Right ventricle myocardium superior (tissue), 1 donor: Measurements from ENCODE around the gene TOM1L2. TPM values are rescaled to one million over a fixed set of nuclear protein-coding genes. Genes with fewer than 3 reads are reported as not detected.

Experiments
- ATAC-seq: fragments of 200-7000 bp; cut with Tn5 transposase; one replicate; pipeline ENCODE4 v1.9.1; 2020; ENCODE audit warnings: mild to moderate bottlenecking; ENCODE audit not compliant: poor library complexity
- DNase-seq: peaks from one replicate; pipeline ENCODE4 v3.0.0-alpha.2; 2020
- intact Hi-C: fragments of 100-400 bp; cut with DNase I; formaldehyde crosslinking; loops from one replicate; pipeline ENCODE4 v1.11.2; 2022
- long read RNA-seq: library from polyadenylated mRNA; unstranded; transcript quantifications from one replicate; pipeline ENCODE4 v2.0.0, GENCODE V29; 2021
- total RNA-seq: library from RNA; stranded (reverse); fragmentation: NEBNext Ultra II Directional; extraction: Animal tissue kit (Norgen Biotek cat#: 25700); gene quantifications from one replicate; pipeline ENCODE4 v1.2.1, GENCODE V29; 2021
- donor health status: DM: no; HTN: yes; CAD: no; lungs with severe emphysema.

Gene TOM1L2
- 253 TPM for total RNA-seq
- long read RNA-seq, partial matches to known transcripts: 54 of 398 reads
- long read RNA-seq, other reads (novel, unspliced or antisense): 338 of 398 reads

DNA sequence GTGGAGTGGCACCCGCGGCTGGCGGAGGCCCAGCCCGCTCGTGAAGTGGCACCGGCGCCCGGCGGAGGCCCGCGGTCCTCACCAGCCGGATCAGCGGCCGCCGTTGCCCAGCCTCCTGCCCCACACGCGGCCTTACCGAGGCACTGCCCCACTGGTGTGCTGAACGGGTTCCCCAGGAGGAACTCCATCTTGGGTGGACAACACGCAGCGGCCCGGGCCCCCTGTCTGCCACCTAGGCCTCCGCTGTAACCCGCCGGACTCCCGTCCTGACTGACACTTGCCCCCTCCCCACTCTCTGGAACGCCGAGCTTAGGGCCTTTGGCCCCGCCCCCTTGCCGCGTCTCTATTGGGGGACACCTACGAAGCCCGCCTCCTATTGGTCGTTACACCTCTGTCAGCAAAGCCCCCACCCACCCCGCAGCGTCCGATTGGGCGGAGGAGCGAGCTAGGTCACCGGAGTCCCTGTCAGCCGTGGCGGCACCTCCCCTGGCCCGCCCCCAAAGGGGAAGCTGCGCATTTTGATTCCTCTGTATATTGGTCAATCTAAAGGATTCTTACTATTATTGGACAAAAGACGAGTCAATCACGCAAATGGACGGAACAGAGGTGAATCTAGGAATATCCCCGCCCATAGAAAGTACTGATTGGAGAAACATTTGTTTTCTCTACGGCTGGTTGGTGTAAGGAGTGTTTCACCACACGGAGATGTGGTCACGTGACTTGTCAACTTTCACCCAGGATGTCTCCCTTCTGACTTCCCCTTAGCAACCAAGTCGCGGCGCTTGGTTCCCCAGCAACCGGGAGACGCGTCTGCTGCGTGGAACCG is at the start of gene TOM1L2, which contains the start of gene DRC3:
Gene TOM1L2, minus strand, starts transcription at position 275 of the 826 bp plus-strand sequence. Its CDS starts 87 bp downstream, at position 188.
Gene DRC3, plus strand, starts transcription at position 737 of the 826 bp plus-strand sequence. CDS start 4,737 bp downstream, outside the sequence.
- ATAC-seq (peak; percentile 96), DNase-seq (peak; percentile 100)
- intact Hi-C loops: loop anchor here (5.0 to 10.0 kb wide), 2 partner anchors 50 to 62 kb away; partner anchors contain the start of genes ATPAF2 and GID4

- intact Hi-C loops: loop anchor here (10.0 kb wide), 1 partner anchor 97 kb away; no protein-coding TSS in a partner anchor
- no peak for DNase-seq
- no peak for ATAC-seq
Observed at GRCh38 chr17:18021372-18021771, 49.2 kb upstream of the TOM1L2 start.

DNA sequence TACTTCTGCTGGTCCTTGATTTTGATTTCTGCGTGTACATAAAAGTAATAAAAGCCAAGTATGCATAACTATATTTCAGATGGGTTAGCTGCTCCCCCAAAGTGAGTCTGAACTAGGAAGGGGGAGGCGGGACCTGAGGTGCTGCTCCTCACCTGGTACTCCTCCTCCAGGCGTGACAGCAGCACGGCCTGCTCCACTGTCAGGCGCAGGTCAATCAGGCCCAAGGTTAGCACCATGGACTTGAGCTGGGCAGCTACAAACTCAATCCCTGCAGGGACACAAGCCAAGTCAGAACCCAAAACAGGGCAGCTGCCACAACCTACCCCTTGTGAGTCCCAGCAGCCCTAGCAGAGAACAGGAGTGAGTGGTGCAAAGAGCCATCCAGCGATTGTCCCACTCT is 48.8 kb upstream of the TOM1L2 start:
- intact Hi-C loops: loop anchor here (10.0 kb wide), 1 partner anchor 96 kb away; no protein-coding TSS in a partner anchor
- no peak for ATAC-seq
- DNase-seq: no peak

DNA sequence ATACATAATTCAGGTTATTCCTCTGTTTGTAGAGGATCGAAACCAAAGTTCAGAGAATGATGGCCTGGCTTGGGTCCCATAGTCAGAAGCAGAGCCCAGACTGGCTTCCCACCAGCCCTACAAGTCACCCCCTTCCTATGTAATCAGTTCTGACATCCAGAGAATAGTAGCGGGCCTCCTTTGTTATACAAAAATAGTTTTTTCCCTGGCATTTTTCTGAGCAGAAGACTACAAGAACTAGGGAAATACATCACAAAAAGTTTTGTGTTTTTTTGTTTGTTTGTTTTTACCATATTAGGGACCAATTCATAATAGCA is 47.6 kb upstream of the TOM1L2 start:
- no peak for ATAC-seq
- DNase-seq: no peak
- intact Hi-C loops: loop anchor here (10.0 kb wide), 1 partner anchor 95 kb away; no protein-coding TSS in a partner anchor

GRCh38 chr17:18018411-18018921 is 46.3 kb upstream of the TOM1L2 start:
- ATAC-seq: peak; percentile 4
- intact Hi-C loops: no loop called here
- DNase-seq: no peak

DNA sequence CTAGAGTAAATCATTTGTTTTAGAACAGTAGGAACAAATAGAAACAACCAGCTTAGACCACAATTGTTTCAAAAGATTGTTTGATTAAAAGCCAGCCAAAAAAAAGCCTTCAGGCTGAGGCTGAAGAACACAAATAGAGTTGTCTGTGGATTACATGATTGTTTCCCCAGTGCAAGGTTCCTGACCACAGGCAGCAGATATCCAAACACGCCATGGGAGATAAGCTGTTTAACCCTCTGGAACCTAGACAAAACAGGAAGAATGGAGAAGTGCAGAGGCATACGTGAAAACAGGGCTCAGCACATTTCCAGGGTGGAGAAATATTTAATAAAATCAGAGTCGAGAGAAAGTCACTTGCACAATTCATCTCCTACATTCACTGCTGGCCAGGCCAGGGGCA is 45.8 kb upstream of the TOM1L2 start:
- intact Hi-C loops: no loop called here
- peak; percentile 38 for ATAC-seq

GRCh38 chr17:18016426-18016825 is 44.2 kb upstream of the TOM1L2 start:
- intact Hi-C loops: no loop called here
- DNase-seq (no peak), ATAC-seq (no peak)

More for the DNA sequence above, 45.8 kb upstream of the TOM1L2 start:
- no peak for DNase-seq

- ATAC-seq: no peak
- no peak for DNase-seq
- intact Hi-C loops: no loop called here
Observed at GRCh38 chr17:18015593-18015992, 43.4 kb upstream of the TOM1L2 start.

DNA sequence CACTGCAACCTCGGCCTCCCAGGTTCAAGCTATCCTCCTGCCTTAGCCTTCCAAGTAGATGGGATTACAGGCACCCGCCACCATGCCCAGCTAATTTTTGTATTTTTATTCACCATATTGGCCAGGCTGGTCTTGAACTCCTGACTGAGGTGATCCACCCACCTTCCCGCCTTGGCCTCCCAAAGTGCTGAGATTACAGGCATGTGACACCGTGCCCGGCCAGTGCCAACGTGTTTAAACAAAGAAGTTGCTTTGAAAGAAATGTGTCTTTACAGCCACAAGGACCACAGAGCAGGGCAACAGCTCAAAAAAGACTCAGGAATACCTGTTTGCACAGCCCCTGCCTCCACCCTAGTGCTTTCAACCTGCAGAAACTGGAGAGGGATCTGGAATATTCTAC is 41.8 kb upstream of the TOM1L2 start:
- intact Hi-C loops: no loop called here
- DNase-seq (no peak), ATAC-seq (no peak)

DNA sequence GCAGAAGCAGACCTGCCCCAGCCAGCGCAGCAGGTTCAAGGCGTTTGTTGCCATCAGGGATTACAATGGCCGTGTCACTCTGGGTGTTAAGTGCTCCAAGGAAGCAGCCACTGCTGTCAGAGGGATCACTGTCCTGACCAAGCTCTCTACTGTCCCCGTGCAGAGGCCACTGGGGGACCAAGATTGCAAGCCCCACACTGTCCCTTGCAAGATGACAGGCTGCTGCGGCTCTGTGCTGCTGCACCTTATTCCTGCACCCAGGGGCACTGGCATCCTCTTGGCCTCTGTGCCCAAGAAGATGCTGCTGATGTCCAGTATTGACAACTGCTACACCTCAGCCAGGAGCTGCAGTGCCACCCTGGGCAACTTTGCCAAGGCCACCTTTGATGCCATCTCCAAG is 39.1 kb upstream of the TOM1L2 start:
- intact Hi-C loops: no loop called here
- no peak for ATAC-seq
- no peak for DNase-seq

DNA sequence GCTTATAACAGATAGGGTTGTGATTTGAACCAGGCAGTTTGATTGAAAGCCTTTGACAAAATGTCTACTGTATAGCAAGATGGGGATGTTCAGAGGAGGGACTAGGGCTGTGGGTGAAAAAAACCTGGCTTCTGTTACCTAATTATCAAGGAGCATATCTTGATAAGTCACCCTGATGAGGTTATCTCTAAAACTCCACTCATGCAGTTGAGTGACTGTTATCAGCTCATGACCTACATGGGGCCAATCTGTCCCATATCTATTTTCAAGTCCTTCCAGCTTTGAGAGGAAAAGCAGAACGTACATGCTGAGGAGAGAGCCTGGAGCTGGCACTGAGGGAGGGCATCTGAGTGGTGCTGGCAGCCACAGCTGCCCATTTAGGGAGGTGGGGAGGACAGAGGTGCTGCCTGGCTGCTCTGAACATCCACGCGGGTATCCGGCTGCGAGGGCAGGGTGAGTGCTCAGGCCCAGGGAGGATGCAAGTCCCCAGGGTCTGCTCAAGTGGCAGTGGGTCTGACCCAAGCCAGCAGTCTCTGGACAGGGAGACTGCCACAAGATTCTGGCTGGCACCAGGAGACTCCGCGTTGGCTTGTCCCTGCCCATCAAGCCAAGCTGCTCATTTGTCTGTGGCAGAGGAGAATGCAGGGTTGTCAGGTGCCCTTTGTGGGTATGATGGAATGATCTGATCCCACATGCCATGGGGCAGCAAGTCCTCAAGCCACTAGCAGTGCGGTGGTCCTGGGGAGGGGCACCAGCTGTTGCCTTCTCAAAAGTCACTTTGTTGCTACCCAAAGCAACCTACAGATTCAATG is 37.6 kb upstream of the TOM1L2 start:
- ATAC-seq (peak; percentile 88), DNase-seq (peak; percentile 62)
- intact Hi-C loops: no loop called here

GRCh38 chr17:18008496-18009268 is 36.5 kb upstream of the TOM1L2 start:
- ATAC-seq (no peak), DNase-seq (no peak)
- intact Hi-C loops: no loop called here

- ATAC-seq: no peak
- no peak for DNase-seq
- intact Hi-C loops: no loop called here
Observed at GRCh38 chr17:18006495-18007239, 34.5 kb upstream of the TOM1L2 start.

DNA sequence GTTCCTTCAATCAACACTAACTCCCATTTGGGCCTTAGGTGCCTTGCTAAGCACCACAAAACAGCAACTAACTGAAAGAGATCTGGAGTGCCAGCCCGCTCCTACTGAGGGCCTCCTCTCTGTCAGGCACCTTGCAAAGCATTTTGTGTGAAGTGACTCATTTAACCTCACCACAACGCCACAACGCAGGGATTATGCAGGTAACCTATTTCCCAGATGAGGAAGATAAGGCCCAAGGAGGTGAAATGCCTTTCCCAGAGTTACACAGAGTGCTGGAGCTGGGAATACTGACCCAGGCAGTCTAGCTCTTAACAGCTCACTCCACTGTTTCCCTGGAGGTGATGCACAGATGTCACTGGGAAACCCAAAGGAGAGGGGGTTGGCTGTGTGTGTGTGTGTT is 33.3 kb upstream of the TOM1L2 start:
- DNase-seq (no peak), ATAC-seq (no peak)
- intact Hi-C loops: no loop called here

- intact Hi-C loops: no loop called here
- ATAC-seq (peak; percentile 74), DNase-seq (no peak)
Observed at GRCh38 chr17:18004884-18005305, 32.7 kb upstream of the TOM1L2 start.

GRCh38 chr17:18004345-18004744 is 32.1 kb upstream of the TOM1L2 start:
- intact Hi-C loops: no loop called here
- ATAC-seq (no peak), DNase-seq (no peak)

DNA sequence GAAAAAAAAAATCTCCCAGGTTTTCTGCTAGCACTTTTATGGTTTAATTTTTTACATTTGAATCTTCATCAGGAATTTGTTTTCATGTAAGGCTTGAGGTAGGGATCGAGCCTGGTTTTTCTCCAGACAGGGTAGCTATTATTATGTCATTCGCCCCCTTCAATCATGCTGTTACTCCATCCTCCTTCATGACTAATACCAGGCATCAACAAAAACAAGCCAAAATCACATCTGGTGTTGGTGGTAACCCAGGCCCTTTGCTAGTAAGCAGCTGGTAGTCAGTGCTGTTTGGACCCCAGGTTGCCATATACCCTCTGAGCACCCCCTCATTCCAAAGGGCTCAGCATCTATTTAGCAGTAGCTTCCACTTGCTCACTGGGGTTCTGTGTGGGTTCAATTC is 30.0 kb upstream of the TOM1L2 start:
- DNase-seq: no peak
- intact Hi-C loops: no loop called here
- ATAC-seq: no peak

GRCh38 chr17:18000030-18000408 is 27.8 kb upstream of the TOM1L2 start:
- intact Hi-C loops: no loop called here
- ATAC-seq (no peak), DNase-seq (peak; percentile 3)
